Measurements from ENCODE around the gene NXPH1.

Gene NXPH1

DNA sequence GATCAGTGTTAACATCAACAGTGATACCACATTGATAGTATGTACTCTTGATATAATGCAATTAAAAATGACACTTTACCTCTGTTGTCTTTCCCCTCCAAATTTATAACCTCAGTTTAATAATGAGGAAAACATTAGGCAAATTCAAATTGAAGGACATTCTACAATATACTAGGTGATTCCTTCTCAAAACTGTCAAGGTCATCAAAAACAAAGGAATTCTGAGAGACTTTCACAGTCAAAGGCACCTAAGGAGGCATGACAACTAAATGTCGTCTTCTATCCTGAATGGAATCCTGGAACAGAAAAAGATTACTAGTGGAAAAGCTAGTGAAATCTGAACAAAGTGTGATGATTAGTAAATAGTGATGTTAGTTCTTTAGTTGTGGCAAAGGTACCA lies 22.3 kb upstream of the NXPH1 start:
- ChIA-PET CTCF (no interaction called here), POLR2A (no interaction called here)
- no peak for DNase-seq (ENCODE audit: extremely low spot score)
- TF ChIP-seq ELF4 (IDR thresholded peaks at IDR 0.05) = no peak
- no peak for TF ChIP-seq NFRKB (IDR thresholded peaks at IDR 0.05)

DNA sequence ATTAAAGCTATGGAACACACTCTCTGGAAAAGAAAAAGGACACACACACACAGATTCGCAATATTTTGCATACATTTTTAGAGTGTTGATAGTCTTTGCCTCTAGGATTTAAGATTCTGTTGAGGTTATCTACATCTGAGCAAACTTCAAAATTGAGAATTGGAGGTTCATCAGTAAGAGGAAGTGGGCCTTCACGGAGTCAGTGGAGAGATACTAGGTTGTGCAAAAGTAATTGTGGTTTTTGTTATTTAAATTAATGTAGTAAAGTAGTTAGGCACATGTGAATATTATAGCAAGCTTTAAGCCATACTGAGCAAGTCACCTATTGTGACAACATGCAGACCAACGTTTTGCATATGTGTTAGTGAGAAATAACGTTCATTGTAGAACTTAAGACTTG lies 19.8 kb upstream of the NXPH1 start:
- ChIA-PET POLR2A (no interaction called here), CTCF (no interaction called here)
- DNase-seq (ENCODE audit: extremely low spot score) = no peak
- TF ChIP-seq FOXA1 (IDR thresholded peaks at IDR 0.05) (no peak), ELF4 (IDR thresholded peaks at IDR 0.05) (no peak), BHLHE40 (IDR thresholded peaks at IDR 0.05; ENCODE audit: borderline replicate concordance) (no peak), ARNT (IDR thresholded peaks at IDR 0.05) (no peak), HDGF (IDR thresholded peaks at IDR 0.05; ENCODE audit: borderline replicate concordance) (no peak), L3MBTL2 (conservative IDR thresholded peaks at IDR 0.05) (no peak), SUZ12 (IDR thresholded peaks at IDR 0.05) (no peak), LEF1 (IDR thresholded peaks at IDR 0.05; ENCODE audit: borderline replicate concordance) (no peak), SP1 (IDR thresholded peaks at IDR 0.05) (no peak), NFRKB (IDR thresholded peaks at IDR 0.05) (no peak), CTBP1 (IDR thresholded peaks at IDR 0.05; ENCODE audit: borderline replicate concordance) (no peak), FOXM1 (IDR thresholded peaks at IDR 0.05; ENCODE audit: borderline replicate concordance) (no peak), TARDBP (IDR thresholded peaks at IDR 0.05) (no peak), FOXK2 (IDR thresholded peaks at IDR 0.05) (no peak), ZNF384 (IDR thresholded peaks at IDR 0.05) (no peak)
- TF ChIP-seq, protein P1, sequence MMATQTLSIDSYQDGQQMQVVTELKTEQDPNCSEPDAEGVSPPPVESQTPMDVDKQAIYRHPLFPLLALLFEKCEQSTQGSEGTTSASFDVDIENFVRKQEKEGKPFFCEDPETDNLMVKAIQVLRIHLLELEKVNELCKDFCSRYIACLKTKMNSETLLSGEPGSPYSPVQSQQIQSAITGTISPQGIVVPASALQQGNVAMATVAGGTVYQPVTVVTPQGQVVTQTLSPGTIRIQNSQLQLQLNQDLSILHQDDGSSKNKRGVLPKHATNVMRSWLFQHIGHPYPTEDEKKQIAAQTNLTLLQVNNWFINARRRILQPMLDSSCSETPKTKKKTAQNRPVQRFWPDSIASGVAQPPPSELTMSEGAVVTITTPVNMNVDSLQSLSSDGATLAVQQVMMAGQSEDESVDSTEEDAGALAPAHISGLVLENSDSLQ (IDR thresholded peaks at IDR 0.05) = no peak

DNA sequence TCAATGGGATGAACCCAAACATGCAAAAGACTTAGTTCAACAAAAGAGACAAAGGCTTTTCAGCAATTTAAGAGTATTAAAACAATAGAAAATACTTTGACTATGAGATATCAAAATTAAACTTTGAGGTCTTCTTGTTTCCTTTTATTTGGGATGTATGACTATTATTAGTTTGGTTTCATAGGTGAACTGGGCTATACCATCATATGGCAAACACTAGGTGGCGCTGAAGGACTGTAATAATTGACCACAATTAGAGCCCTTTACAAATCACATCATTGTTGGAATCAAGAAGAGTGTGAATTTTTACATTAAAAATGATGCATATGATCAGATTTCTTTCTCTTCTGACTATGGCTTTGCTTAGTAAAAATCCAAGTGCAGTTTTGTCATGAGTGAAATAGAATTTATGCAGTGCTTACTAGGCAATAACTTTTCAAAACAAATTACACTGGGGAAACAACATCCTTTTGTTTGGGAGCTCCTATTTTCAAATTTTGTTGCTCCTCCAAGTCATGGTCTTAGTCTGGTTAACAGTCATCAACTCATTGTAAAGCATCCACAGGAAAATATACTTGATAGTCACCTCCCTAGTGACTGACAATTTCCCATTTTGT lies 14.7 kb upstream of the NXPH1 start:
- POLR2A ChIA-PET = no interaction called here
- DNase-seq (ENCODE audit: extremely low spot score) = peak; percentile 25
- CTCF ChIA-PET = no interaction called here
- no peak for TF ChIP-seq FOXM1 (IDR thresholded peaks at IDR 0.05; ENCODE audit: borderline replicate concordance)
- TF ChIP-seq BHLHE40 (IDR thresholded peaks at IDR 0.05; ENCODE audit: borderline replicate concordance) = no peak
- TF ChIP-seq HDGF (IDR thresholded peaks at IDR 0.05; ENCODE audit: borderline replicate concordance) = no peak
- TF ChIP-seq ZNF384 (IDR thresholded peaks at IDR 0.05) = no peak

DNA sequence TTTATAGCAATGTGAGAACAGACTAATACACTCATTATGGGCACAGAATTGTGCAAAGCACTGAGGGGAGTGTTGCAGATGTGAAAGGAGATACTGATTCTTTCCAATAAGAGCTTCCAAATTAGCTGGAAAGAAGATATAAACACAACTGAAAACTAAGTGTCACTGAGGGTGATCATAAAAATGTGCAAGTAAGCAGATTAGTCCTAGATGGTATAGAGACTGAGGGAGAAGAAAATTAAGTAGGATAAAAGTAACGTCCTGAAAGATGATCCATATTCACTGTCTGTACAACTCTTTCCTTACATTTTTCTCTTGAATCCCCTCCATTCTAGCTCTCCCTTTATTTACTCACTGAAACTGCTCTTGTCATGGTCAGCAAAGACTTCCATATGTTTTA lies 11.2 kb upstream of the NXPH1 start:
- POLR2A ChIA-PET = no interaction called here
- DNase-seq (ENCODE audit: extremely low spot score) = no peak
- CTCF ChIA-PET = no interaction called here
- TF ChIP-seq FOXK2 (IDR thresholded peaks at IDR 0.05) = no peak

DNA sequence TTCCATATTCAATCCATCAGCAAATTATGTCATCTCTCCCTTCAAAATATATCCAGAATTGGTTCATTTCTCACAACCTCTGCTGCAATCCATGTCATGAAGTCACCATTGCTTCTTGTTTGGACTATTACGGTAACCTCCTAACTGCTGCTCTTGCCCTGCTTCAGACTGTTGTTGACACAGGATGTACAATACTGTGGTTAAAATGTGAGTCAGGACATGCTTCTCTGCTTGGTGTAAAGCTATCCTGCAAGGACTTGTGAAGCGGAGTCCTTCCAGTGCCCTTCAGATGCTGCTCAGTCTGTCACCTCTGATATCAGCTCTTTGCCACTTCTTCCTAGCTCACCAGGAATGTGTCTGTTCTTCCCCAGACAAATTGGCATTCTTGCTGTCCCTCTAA lies 10.4 kb upstream of the NXPH1 start:
- TF ChIP-seq LEF1 (IDR thresholded peaks at IDR 0.05; ENCODE audit: borderline replicate concordance) (no peak), SP1 (IDR thresholded peaks at IDR 0.05) (no peak), BHLHE40 (IDR thresholded peaks at IDR 0.05; ENCODE audit: borderline replicate concordance) (no peak), ZNF384 (IDR thresholded peaks at IDR 0.05) (no peak), L3MBTL2 (conservative IDR thresholded peaks at IDR 0.05) (no peak), NFRKB (IDR thresholded peaks at IDR 0.05) (no peak), HDGF (IDR thresholded peaks at IDR 0.05; ENCODE audit: borderline replicate concordance) (no peak), CTBP1 (IDR thresholded peaks at IDR 0.05; ENCODE audit: borderline replicate concordance) (no peak), FOXK2 (IDR thresholded peaks at IDR 0.05) (no peak)
- TF ChIP-seq, protein P1 (IDR thresholded peaks at IDR 0.05) = no peak
- no peak for DNase-seq (ENCODE audit: extremely low spot score)
- CTCF ChIA-PET = no interaction called here
- POLR2A ChIA-PET = no interaction called here

DNA sequence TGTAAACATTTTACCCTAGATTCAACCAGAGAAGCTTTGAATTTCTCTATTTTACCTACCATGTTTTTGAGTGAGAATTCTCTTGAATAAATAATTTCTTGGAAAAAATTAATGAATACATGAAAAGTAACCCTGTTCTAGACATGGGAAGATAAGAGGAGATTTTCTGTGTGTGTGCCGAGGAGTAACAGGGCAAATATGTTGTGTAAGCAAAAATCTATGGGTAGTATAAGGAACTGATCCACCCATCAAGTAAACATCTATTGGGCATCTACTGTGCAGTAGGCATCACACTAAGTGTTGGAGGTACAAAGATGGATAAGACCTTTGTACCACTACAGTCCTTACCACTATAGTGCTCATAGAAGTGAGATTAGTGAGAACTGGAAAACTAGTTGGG lies 8.2 kb upstream of the NXPH1 start:
- DNase-seq (ENCODE audit: extremely low spot score) = no peak
- CTCF ChIA-PET = no interaction called here
- POLR2A ChIA-PET = no interaction called here
- TF ChIP-seq L3MBTL2 (conservative IDR thresholded peaks at IDR 0.05) (no peak), ZNF384 (IDR thresholded peaks at IDR 0.05) (no peak), ELF4 (IDR thresholded peaks at IDR 0.05) (no peak)

DNA sequence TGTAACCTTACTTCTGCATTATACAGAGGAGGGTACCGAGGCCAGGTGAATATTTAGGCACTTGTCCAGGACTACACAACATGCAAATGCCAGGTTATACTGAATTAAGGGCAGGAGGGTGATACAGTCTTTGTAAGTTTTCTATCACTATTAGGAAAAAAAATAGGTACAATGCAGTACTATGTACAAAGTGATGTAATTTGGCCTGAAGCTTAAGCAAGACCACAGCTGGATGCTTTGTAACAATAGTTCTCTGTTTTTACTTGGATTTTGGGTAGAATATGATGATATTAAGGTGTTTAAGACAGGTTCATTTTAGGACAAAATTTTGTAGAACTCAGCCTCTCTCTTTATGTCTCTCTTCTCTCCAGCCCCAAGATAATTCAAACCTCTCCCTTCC lies 2.8 kb upstream of the NXPH1 start:
- TF ChIP-seq L3MBTL2 (conservative IDR thresholded peaks at IDR 0.05) (no peak), TARDBP (IDR thresholded peaks at IDR 0.05) (no peak), ZNF384 (IDR thresholded peaks at IDR 0.05) (no peak), BHLHE40 (IDR thresholded peaks at IDR 0.05; ENCODE audit: borderline replicate concordance) (no peak), ELF4 (IDR thresholded peaks at IDR 0.05) (no peak), CTBP1 (IDR thresholded peaks at IDR 0.05; ENCODE audit: borderline replicate concordance) (no peak), FOXM1 (IDR thresholded peaks at IDR 0.05; ENCODE audit: borderline replicate concordance) (no peak), LEF1 (IDR thresholded peaks at IDR 0.05; ENCODE audit: borderline replicate concordance) (no peak), FOXK2 (IDR thresholded peaks at IDR 0.05) (no peak), HDGF (IDR thresholded peaks at IDR 0.05; ENCODE audit: borderline replicate concordance) (no peak), SP1 (IDR thresholded peaks at IDR 0.05) (no peak), NFRKB (IDR thresholded peaks at IDR 0.05) (no peak), FOXA1 (IDR thresholded peaks at IDR 0.05) (no peak), ARNT (IDR thresholded peaks at IDR 0.05) (no peak), SUZ12 (IDR thresholded peaks at IDR 0.05) (no peak)
- TF ChIP-seq, protein P1 (IDR thresholded peaks at IDR 0.05) = no peak
- ChIA-PET CTCF (no interaction called here), POLR2A (no interaction called here)
- no peak for DNase-seq (ENCODE audit: extremely low spot score)
